ENCODE data around the gene TM4SF5.

Gene TM4SF5

GRCh38 chr17:4782652-4783051, 11.0 kb downstream of the TM4SF5 start:
- no peak for DNase-seq (ENCODE audit: low read depth)
- no peak overlapping the region for H3K4me3 ChIP-seq (ENCODE audit: low read depth, low read length)
- TF ChIP-seq, protein P1, sequence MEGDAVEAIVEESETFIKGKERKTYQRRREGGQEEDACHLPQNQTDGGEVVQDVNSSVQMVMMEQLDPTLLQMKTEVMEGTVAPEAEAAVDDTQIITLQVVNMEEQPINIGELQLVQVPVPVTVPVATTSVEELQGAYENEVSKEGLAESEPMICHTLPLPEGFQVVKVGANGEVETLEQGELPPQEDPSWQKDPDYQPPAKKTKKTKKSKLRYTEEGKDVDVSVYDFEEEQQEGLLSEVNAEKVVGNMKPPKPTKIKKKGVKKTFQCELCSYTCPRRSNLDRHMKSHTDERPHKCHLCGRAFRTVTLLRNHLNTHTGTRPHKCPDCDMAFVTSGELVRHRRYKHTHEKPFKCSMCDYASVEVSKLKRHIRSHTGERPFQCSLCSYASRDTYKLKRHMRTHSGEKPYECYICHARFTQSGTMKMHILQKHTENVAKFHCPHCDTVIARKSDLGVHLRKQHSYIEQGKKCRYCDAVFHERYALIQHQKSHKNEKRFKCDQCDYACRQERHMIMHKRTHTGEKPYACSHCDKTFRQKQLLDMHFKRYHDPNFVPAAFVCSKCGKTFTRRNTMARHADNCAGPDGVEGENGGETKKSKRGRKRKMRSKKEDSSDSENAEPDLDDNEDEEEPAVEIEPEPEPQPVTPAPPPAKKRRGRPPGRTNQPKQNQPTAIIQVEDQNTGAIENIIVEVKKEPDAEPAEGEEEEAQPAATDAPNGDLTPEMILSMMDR (IDR thresholded peaks at IDR 0.05; ENCODE audit: low read depth, low read length, missing control alignments) = no peak

DNA sequence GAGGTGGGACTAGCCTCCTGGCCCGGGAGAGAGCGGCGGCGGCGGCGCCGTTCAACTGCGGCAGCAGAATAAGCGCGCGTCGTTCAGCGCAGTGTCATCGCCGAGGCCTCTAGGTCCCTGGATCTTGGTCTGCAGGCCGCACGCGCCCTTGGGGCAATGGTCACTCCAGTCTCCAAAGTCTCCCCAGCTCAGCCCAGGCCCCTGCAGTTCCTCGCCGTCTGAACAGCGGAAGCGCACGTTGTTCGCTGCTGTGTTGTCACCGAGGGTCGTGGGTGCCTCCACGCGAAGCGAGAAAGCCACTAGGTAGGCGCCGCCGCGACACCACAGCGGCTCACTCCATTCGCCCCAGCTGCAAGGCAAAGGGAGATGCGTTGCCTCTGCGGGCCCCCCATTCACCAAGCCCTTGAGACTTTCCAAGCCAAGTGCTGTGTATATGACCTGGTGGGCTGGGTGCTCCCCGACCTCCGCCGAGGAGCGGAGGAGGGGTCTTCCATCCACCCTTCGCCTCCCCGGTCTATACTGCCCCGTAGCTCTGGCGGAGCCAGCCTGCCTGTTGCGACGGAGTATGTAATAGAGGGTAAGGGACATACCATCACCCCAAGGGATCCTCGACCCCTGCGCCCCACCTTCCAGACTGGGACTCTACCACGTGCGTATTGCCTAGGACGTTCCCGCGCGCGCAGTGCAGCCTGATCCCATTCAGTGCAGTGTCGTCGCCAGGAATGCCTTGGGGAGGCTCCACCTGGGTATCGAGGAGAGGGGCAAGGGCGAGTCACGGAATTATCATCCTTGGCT, 13.8 kb downstream of the TM4SF5 start:
- no peak for DNase-seq (ENCODE audit: low read depth)
- TF ChIP-seq, protein P1 (IDR thresholded peaks at IDR 0.05; ENCODE audit: low read depth, low read length, missing control alignments) = no peak
- no peak overlapping the region for H3K4me3 ChIP-seq (ENCODE audit: low read depth, low read length)

DNA sequence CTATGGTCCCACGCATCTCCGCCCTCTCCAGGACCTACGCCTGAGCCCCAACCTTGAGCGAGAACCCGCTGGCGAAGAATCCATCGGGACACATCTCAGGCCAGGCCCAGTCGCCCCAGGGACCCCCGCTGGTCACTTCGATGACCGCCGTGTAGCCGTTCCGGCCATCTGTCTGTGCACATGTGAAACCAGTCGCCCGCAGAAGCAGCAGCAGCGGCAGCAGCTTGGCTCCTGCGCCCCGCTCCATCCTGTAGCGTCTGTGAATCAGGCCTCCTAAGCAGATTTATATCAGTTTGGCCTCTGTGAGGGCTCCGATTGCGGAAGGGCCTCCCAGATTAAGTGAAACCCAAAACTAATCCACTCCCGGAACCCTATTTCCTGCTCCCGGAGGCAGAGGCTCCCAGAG, 14.4 kb downstream of the TM4SF5 start, which contains the start of gene VMO1:
Gene VMO1 (minus strand): TSS at position 259 of the 406 bp plus-strand sequence. CDS start 12 bp downstream, at position 247.
- TF ChIP-seq, protein P1 (IDR thresholded peaks at IDR 0.05; ENCODE audit: low read depth, low read length, missing control alignments) = no peak
- no peak for DNase-seq (ENCODE audit: low read depth)
- no peak within 1 kb of the TSS for H3K4me3 ChIP-seq (ENCODE audit: low read depth, low read length)

DNA sequence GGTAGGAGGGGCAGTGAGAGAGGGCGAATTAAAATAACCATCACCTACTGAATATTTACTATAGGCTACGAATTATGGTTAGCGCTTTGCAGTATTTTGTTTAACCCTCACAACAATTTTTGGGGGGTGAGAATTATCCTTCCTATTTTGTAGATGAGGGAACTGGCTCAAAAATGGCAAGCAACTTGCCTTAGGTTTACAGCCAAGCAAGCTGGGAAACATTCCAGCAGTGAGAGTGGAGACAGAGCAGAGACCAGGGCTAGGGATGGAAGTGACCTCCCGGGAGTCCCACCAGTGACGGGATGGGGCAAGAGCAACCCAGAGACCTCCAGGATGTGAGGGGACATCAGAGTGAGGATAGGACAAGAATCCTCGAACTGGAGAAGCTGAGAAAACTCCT, 14.8 kb downstream of the TM4SF5 start:
- no peak for DNase-seq (ENCODE audit: low read depth)
- TF ChIP-seq, protein P1 (IDR thresholded peaks at IDR 0.05; ENCODE audit: low read depth, low read length, missing control alignments) = no peak
- H3K4me3 ChIP-seq (ENCODE audit: low read depth, low read length) = no peak overlapping the region

DNA sequence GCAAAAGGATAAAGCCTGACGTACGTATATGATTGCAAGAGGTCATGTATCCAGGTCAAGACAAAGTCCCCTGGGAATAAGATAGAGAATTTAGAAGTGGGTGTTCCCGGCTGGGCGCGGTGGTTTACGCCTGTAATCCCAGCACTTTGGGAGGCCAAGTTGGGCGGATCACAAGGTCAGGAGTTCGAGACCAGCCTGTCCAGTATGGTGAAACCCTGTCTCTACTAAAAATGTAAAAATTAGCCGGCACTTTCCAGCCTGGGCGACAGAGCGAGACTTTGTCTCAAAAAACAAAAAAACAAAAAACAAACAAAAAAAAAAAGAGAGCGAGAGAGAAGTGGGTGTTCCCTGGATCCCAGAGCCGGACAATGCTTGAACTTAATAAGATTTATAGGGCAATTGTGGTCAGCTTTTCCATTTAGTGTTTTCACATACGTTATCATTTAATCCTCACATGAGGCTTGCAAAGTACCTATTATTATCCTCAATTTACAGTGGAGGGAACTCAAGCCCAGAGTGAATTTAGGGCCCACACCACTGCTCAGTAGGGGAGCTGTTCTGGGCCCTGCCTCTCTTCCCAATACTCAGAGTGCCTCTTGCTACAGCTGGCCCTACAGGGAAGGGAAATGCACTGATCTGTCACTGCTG, 16.6 kb downstream of the TM4SF5 start:
- TF ChIP-seq, protein P1 (IDR thresholded peaks at IDR 0.05; ENCODE audit: low read depth, low read length, missing control alignments) = no peak
- no peak overlapping the region for H3K4me3 ChIP-seq (ENCODE audit: low read depth, low read length)
- DNase-seq (ENCODE audit: low read depth) = no peak

- peak within 1 kb of the TSS; percentile 68 for H3K4me3 ChIP-seq (ENCODE audit: low read depth, low read length)
- TF ChIP-seq, protein P1 (IDR thresholded peaks at IDR 0.05; ENCODE audit: low read depth, low read length, missing control alignments) = no peak
- no peak for DNase-seq (ENCODE audit: low read depth)
Observed at GRCh38 chr17:4788807-4789700, 17.4 kb downstream of the TM4SF5 start, which contains the start of gene GLTPD2. Gene GLTPD2, plus strand, starts transcription at chr17:4788964. Its CDS starts 48 bp downstream, at chr17:4789012.

Data from GM12864 (cell line).